ENCODE measurements around the gene WDFY3. TPM values are rescaled to one million over a fixed set of nuclear protein-coding genes. Genes with fewer than 3 reads are reported as not detected.

The WDFY3 gene
- total and polyA plus RNA-seq, 4 experiments from 2014 or later: 1.2 to 2.7 (median 2.1) TPM; not detected in 1

DNA sequence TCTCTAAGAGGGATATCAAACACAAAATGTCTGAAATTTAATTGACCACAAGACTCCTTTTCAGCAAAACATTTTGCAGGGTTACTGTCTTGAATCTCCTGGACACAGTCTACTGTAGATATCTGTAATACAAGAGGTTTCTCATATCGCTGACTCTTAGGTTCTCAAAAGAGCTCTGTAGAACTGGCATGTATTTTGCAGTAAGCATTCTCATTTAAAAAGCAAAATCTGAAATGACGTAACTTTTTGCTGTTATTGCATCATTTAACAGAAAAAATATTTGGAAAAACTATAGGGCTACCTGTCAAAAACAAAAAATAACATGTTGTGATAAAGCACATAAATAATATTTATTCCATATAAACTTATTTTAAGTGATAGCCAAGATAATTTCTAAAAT lies 269.3 kb downstream of the WDFY3 start:
- Mint-ChIP-seq H3K9me3 (no peaks in the 10 kb centered on the region), H3K4me1 (no peaks in the 10 kb centered on the region), H3K27me3 (no peaks in the 10 kb centered on the region), H3K4me3 (no peak overlapping the region), H3K36me3 (no peaks in the 10 kb centered on the region), H3K27ac (no peak overlapping the region)
- DNase-seq: no peak
- no peak overlapping the region for H3K27ac ChIP-seq (ENCODE audit: low read depth, low read length)
- H3K27me3 ChIP-seq (ENCODE audit: insufficient read depth, low read length): no peaks in the 10 kb centered on the region
- intact Hi-C loops (cut with micrococcal nuclease): no loop called here
- no peaks in the 10 kb centered on the region for H3K4me1 ChIP-seq (ENCODE audit: insufficient read depth, low read length)
- ChIA-PET CTCF (ENCODE audit: partially characterized antibody) (no interaction called here), POLR2A (ENCODE audit: partially characterized antibody) (no interaction called here)
- no peaks in the 10 kb centered on the region for H3K9me3 ChIP-seq (ENCODE audit: control insufficient read depth in 1 of 2, low read length in 2 of 2)
- H3K36me3 ChIP-seq (ENCODE audit: insufficient read depth, low read length): no peaks in the 10 kb centered on the region
- no peak overlapping the region for H3K4me3 ChIP-seq (ENCODE audit: low read length in 2 of 2)

DNA sequence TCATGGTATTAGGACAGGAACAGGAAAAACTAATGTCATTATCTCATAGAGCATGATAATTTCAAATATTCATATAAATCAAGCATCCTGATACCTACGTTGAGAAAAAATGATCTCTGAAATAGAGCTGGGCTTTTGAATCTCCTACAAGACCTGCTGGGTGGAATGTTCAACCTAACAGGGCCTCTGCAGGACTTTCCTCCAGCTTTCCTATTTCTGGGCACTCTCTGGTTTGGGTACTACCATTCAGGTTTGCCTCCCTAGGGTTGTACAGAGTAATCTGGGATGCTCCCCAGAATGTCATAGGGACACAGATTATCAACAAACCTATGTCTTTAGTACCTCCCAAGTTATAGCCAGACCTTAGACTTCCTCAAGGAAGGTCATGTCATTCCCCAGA lies 274.7 kb downstream of the WDFY3 start:
- Histone ChIP-seq H3K27me3 (ENCODE audit: insufficient read depth, low read length) (no peaks in the 10 kb centered on the region), H3K36me3 (ENCODE audit: insufficient read depth, low read length) (no peaks in the 10 kb centered on the region), H3K4me3 (ENCODE audit: low read length in 2 of 2) (no peak overlapping the region), H3K9me3 (ENCODE audit: control insufficient read depth in 1 of 2, low read length in 2 of 2) (no peaks in the 10 kb centered on the region), H3K4me1 (ENCODE audit: insufficient read depth, low read length) (no peaks in the 10 kb centered on the region), H3K27ac (ENCODE audit: low read depth, low read length) (no peak overlapping the region)
- intact Hi-C loops (cut with micrococcal nuclease): no loop called here
- POLR2A ChIA-PET (ENCODE audit: partially characterized antibody): no interaction called here
- peaks cover 0 to 7% (median 0%) of the 10 kb centered on the region in 4 donors for H3K4me1 Mint-ChIP-seq
- DNase-seq: no peak
- no peaks in the 10 kb centered on the region for H3K27me3 Mint-ChIP-seq
- H3K36me3 Mint-ChIP-seq: no peaks in the 10 kb centered on the region
- CTCF ChIA-PET (ENCODE audit: partially characterized antibody): no interaction called here
- H3K4me3 Mint-ChIP-seq: no peak overlapping the region
- no peak overlapping the region for H3K27ac Mint-ChIP-seq
- H3K9me3 Mint-ChIP-seq: no peaks in the 10 kb centered on the region

DNA sequence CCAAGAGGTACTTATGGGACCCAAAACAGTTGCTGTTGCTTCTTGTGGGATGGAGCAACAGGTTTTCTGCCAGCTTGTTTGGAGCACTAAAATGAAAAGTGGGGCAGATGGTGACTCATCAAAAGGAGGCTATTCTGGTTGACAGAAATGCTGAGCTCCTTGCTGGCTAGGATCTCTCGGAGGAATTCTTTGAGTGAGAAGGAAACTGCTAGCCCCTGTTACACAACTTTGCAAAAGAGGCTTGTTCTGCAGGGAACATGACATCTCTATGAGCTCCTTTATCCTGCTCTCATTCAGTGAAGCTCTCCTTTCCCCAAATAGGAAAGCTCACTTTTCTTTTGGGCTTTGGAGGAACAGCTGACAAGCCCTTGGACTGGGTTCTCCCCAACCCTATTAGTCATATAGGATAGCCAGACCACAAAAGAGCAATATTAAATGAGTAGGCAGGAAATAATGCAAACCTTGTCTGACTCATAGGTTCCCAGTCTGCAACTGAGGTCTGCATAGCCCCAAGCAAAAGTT lies 275.3 kb downstream of the WDFY3 start:
- Histone ChIP-seq H3K36me3 (ENCODE audit: insufficient read depth, low read length) (no peaks in the 10 kb centered on the region), H3K27ac (ENCODE audit: low read depth, low read length) (no peak overlapping the region), H3K4me1 (ENCODE audit: insufficient read depth, low read length) (no peaks in the 10 kb centered on the region), H3K27me3 (ENCODE audit: insufficient read depth, low read length) (no peaks in the 10 kb centered on the region), H3K9me3 (ENCODE audit: control insufficient read depth in 1 of 2, low read length in 2 of 2) (no peaks in the 10 kb centered on the region), H3K4me3 (ENCODE audit: low read length in 2 of 2) (no peak overlapping the region)
- Mint-ChIP-seq H3K36me3 (no peaks in the 10 kb centered on the region), H3K4me3 (peak overlapping the region in 1 of 8 donors; percentile 22), H3K27me3 (no peaks in the 10 kb centered on the region), H3K27ac (no peak overlapping the region), H3K9me3 (no peaks in the 10 kb centered on the region), H3K4me1 (peaks cover 0 to 7% (median 0%) of the 10 kb centered on the region in 4 donors)
- intact Hi-C loops (cut with micrococcal nuclease): no loop called here
- no peak for DNase-seq
- ChIA-PET POLR2A (ENCODE audit: partially characterized antibody) (no interaction called here), CTCF (ENCODE audit: partially characterized antibody) (no interaction called here)

DNA sequence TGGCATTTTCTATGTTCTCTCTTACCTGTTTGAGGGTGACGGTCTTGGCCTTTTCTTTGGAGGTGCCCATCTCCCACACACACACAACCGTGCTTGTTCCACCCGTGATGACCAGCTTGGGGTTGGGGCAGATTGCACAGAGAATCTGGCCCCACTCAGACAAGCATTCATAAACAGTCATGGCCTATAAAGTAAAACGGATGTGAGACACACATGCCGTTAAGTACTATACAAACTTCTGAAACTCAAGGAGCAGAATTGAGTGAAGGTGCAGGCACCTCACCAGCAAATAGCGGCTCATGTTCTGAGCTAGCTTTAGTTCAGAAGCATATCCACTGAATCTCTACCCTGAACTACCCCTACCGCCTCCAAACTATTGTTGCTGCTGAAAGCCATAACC lies 276.0 kb downstream of the WDFY3 start:
- Mint-ChIP-seq H3K9me3 (no peaks in the 10 kb centered on the region), H3K27ac (no peak overlapping the region), H3K27me3 (no peaks in the 10 kb centered on the region), H3K36me3 (no peaks in the 10 kb centered on the region), H3K4me1 (peaks cover 0 to 7% (median 0%) of the 10 kb centered on the region in 4 donors), H3K4me3 (peak overlapping the region in 1 of 8 donors; percentile 11)
- H3K9me3 ChIP-seq (ENCODE audit: control insufficient read depth in 1 of 2, low read length in 2 of 2): no peaks in the 10 kb centered on the region
- ChIA-PET POLR2A (ENCODE audit: partially characterized antibody) (no interaction called here), CTCF (ENCODE audit: partially characterized antibody) (no interaction called here)
- H3K27me3 ChIP-seq (ENCODE audit: insufficient read depth, low read length): no peaks in the 10 kb centered on the region
- H3K4me1 ChIP-seq (ENCODE audit: insufficient read depth, low read length): no peaks in the 10 kb centered on the region
- H3K36me3 ChIP-seq (ENCODE audit: insufficient read depth, low read length): no peaks in the 10 kb centered on the region
- DNase-seq: no peak
- no peak overlapping the region for H3K27ac ChIP-seq (ENCODE audit: low read depth, low read length)
- no peak overlapping the region for H3K4me3 ChIP-seq (ENCODE audit: low read length in 2 of 2)
- intact Hi-C loops (cut with micrococcal nuclease): no loop called here

GRCh38 chr4:84689197-84689596 lies 277.3 kb downstream of the WDFY3 start:
- Histone ChIP-seq H3K9me3 (ENCODE audit: control insufficient read depth in 1 of 2, low read length in 2 of 2) (no peaks in the 10 kb centered on the region), H3K36me3 (ENCODE audit: insufficient read depth, low read length) (no peaks in the 10 kb centered on the region), H3K27me3 (ENCODE audit: insufficient read depth, low read length) (no peaks in the 10 kb centered on the region), H3K4me3 (ENCODE audit: low read length in 2 of 2) (no peak overlapping the region), H3K4me1 (ENCODE audit: insufficient read depth, low read length) (no peaks in the 10 kb centered on the region), H3K27ac (ENCODE audit: low read depth, low read length) (no peak overlapping the region)
- intact Hi-C loops (cut with micrococcal nuclease): no loop called here
- no peak for DNase-seq
- Mint-ChIP-seq H3K27ac (no peak overlapping the region), H3K27me3 (no peaks in the 10 kb centered on the region), H3K36me3 (no peaks in the 10 kb centered on the region), H3K9me3 (no peaks in the 10 kb centered on the region), H3K4me1 (peaks cover 0 to 18% (median 0%) of the 10 kb centered on the region in 4 donors), H3K4me3 (no peak overlapping the region)
- POLR2A ChIA-PET (ENCODE audit: partially characterized antibody): no interaction called here
- CTCF ChIA-PET (ENCODE audit: partially characterized antibody): no interaction called here

- H3K36me3 ChIP-seq (ENCODE audit: insufficient read depth, low read length): no peaks in the 10 kb centered on the region
- Mint-ChIP-seq H3K9me3 (no peaks in the 10 kb centered on the region), H3K4me1 (peaks cover 0 to 20% (median 0%) of the 10 kb centered on the region in 4 donors), H3K27me3 (peaks cover 0 to under 1% of the 10 kb centered on the region in 2 donors), H3K27ac (no peak overlapping the region), H3K4me3 (no peak overlapping the region), H3K36me3 (no peaks in the 10 kb centered on the region)
- H3K9me3 ChIP-seq (ENCODE audit: control insufficient read depth in 1 of 2, low read length in 2 of 2): no peaks in the 10 kb centered on the region
- H3K27me3 ChIP-seq (ENCODE audit: insufficient read depth, low read length): no peaks in the 10 kb centered on the region
- no peaks in the 10 kb centered on the region for H3K4me1 ChIP-seq (ENCODE audit: insufficient read depth, low read length)
- DNase-seq: no peak
- ChIA-PET POLR2A (ENCODE audit: partially characterized antibody) (no interaction called here), CTCF (ENCODE audit: partially characterized antibody) (no interaction called here)
- no peak overlapping the region for H3K4me3 ChIP-seq (ENCODE audit: low read length in 2 of 2)
- intact Hi-C loops (cut with micrococcal nuclease): no loop called here
- H3K27ac ChIP-seq (ENCODE audit: low read depth, low read length): no peak overlapping the region
These were observed 277.9 kb downstream of the WDFY3 start for GRCh38 chr4:84688605-84689004.

- Mint-ChIP-seq H3K36me3 (no peaks in the 10 kb centered on the region), H3K4me3 (no peak overlapping the region), H3K4me1 (peaks cover 0 to 22% (median 4%) of the 10 kb centered on the region in 4 donors), H3K27me3 (peaks cover 2% of the 10 kb centered on the region in 2 donors), H3K27ac (no peak overlapping the region), H3K9me3 (no peaks in the 10 kb centered on the region)
- Histone ChIP-seq H3K4me1 (ENCODE audit: insufficient read depth, low read length) (no peaks in the 10 kb centered on the region), H3K27ac (ENCODE audit: low read depth, low read length) (no peak overlapping the region), H3K36me3 (ENCODE audit: insufficient read depth, low read length) (no peaks in the 10 kb centered on the region), H3K27me3 (ENCODE audit: insufficient read depth, low read length) (no peaks in the 10 kb centered on the region), H3K4me3 (ENCODE audit: low read length in 2 of 2) (no peak overlapping the region), H3K9me3 (ENCODE audit: control insufficient read depth in 1 of 2, low read length in 2 of 2) (no peaks in the 10 kb centered on the region)
- intact Hi-C loops (cut with micrococcal nuclease): no loop called here
- no peak for DNase-seq
- ChIA-PET POLR2A (ENCODE audit: partially characterized antibody) (no interaction called here), CTCF (ENCODE audit: partially characterized antibody) (no interaction called here)
These were observed 281.4 kb downstream of the WDFY3 start for GRCh38 chr4:84685105-84685504.

- Mint-ChIP-seq H3K9me3 (no peaks in the 10 kb centered on the region), H3K4me3 (no peak overlapping the region), H3K36me3 (no peaks in the 10 kb centered on the region), H3K4me1 (peaks cover 0 to 22% (median 4%) of the 10 kb centered on the region in 4 donors), H3K27ac (no peak overlapping the region), H3K27me3 (peaks cover 2% of the 10 kb centered on the region in 2 donors)
- intact Hi-C loops (cut with micrococcal nuclease): no loop called here
- Histone ChIP-seq H3K36me3 (ENCODE audit: insufficient read depth, low read length) (no peaks in the 10 kb centered on the region), H3K4me3 (ENCODE audit: low read length in 2 of 2) (no peak overlapping the region), H3K4me1 (ENCODE audit: insufficient read depth, low read length) (no peaks in the 10 kb centered on the region), H3K9me3 (ENCODE audit: control insufficient read depth in 1 of 2, low read length in 2 of 2) (no peaks in the 10 kb centered on the region), H3K27me3 (ENCODE audit: insufficient read depth, low read length) (no peaks in the 10 kb centered on the region), H3K27ac (ENCODE audit: low read depth, low read length) (no peak overlapping the region)
- DNase-seq: no peak
- CTCF ChIA-PET (ENCODE audit: partially characterized antibody): no interaction called here
- POLR2A ChIA-PET (ENCODE audit: partially characterized antibody): no interaction called here
These were observed 282.1 kb downstream of the WDFY3 start for GRCh38 chr4:84684361-84684760.

All from CD4-positive, alpha-beta memory T cell (primary cell).